ENCODE data around the gene RPS6KA2. TPM values are rescaled to one million over a fixed set of nuclear protein-coding genes. Genes with fewer than 3 reads are reported as not detected.

RPS6KA2 gene
- total RNA-seq, 1 experiment from 2014 or later: 12.3 TPM

DNA sequence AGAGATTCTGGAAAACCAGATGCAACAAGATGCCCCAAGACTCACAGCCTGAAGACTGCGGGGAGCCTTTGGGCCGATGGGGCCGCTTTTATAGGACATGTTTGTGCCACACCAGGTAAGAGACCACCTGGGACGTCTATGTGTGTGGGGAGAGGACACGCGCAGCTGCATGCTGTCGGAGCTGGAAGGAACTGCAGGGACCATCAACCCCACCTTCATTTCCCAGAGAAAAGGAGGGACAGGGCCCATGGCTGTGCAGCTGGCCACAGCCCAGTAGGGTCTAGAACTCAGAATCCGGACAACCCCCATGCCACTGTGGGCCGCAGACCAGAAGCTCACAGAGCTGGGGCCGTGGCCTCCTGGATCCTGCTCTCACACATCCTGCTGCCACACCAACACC lies 144.0 kb downstream of the RPS6KA2 start:
- Histone ChIP-seq H4K20me1 (ENCODE audit: control insufficient read depth, insufficient read depth, insufficient read length) (no peaks in the 10 kb centered on the region), H3K23ac (ENCODE audit: insufficient read length, low read depth, low read length) (no peak overlapping the region), H4K5ac (ENCODE audit: insufficient read length, low read depth, low read length) (no peak overlapping the region), H3K27ac (ENCODE audit: insufficient read length, low read depth, low read length) (no peak overlapping the region), H4K91ac (ENCODE audit: insufficient read length, low read depth, low read length) (no peak overlapping the region), H3K56ac (ENCODE audit: insufficient read length, low read depth, low read length) (no peak overlapping the region), H3T11ph (ENCODE audit: low read length) (no peak overlapping the region), H3K79me2 (ENCODE audit: insufficient read depth, low read length) (no peaks in the 10 kb centered on the region), H3K9me3 (ENCODE audit: control insufficient read depth, low read depth, low read length) (no peaks in the 10 kb centered on the region), H3K4ac (ENCODE audit: low read depth, low read length) (no peak overlapping the region), H2BK5ac (ENCODE audit: insufficient read length, low read length) (no peak overlapping the region), H3K4me2 (ENCODE audit: insufficient read depth, insufficient read length, low read length) (no peak overlapping the region), H2BK12ac (ENCODE audit: insufficient read length, low read depth, low read length) (no peak overlapping the region), H2AK5ac (ENCODE audit: insufficient read length, low read length) (no peak overlapping the region), H2AFZ (ENCODE audit: low read length) (no peak overlapping the region), H3K4me1 (ENCODE audit: insufficient read depth, low read length) (no peaks in the 10 kb centered on the region), H3K23me2 (ENCODE audit: insufficient read length, low read depth, low read length, poor library complexity, severe bottlenecking) (no peaks in the 10 kb centered on the region), H3K14ac (ENCODE audit: insufficient read depth, low read length) (no peak overlapping the region), H2BK15ac (ENCODE audit: low read depth, low read length) (no peak overlapping the region), H2BK20ac (ENCODE audit: low read depth, low read length, poor library complexity, severe bottlenecking) (no peak overlapping the region), H3K18ac (ENCODE audit: insufficient read length, low read depth, low read length) (no peak overlapping the region), H3K79me1 (ENCODE audit: insufficient read depth, low read depth, low read length, poor library complexity, severe bottlenecking) (no peaks in the 10 kb centered on the region), H2BK120ac (ENCODE audit: low read depth, low read length, poor library complexity, severe bottlenecking) (no peak overlapping the region), H4K8ac (replicated peaks; ENCODE audit: insufficient read length, low read depth, low read length) (no peak overlapping the region), H3K9ac (ENCODE audit: extremely low read depth, insufficient read length, low read length) (no peak overlapping the region), H3K27me3 (ENCODE audit: insufficient read depth, low read length) (no peaks in the 10 kb centered on the region)
- TF ChIP-seq, protein P1, sequence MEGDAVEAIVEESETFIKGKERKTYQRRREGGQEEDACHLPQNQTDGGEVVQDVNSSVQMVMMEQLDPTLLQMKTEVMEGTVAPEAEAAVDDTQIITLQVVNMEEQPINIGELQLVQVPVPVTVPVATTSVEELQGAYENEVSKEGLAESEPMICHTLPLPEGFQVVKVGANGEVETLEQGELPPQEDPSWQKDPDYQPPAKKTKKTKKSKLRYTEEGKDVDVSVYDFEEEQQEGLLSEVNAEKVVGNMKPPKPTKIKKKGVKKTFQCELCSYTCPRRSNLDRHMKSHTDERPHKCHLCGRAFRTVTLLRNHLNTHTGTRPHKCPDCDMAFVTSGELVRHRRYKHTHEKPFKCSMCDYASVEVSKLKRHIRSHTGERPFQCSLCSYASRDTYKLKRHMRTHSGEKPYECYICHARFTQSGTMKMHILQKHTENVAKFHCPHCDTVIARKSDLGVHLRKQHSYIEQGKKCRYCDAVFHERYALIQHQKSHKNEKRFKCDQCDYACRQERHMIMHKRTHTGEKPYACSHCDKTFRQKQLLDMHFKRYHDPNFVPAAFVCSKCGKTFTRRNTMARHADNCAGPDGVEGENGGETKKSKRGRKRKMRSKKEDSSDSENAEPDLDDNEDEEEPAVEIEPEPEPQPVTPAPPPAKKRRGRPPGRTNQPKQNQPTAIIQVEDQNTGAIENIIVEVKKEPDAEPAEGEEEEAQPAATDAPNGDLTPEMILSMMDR (conservative IDR thresholded peaks at IDR 0.05): no peak
- Mint-ChIP-seq H3K4me3 (no peak overlapping the region), H3K27me3 (ENCODE audit: low read depth) (no peaks in the 10 kb centered on the region), H3K4me1 (peaks cover 4 to 8% of the 10 kb centered on the region in 2 experiments; a peak in 3 of 4 replicates), H3K27ac (peak overlapping the region in 2 of 3 experiments; percentile 47 to 73; a peak in 2 of 7 replicates), H3K9me3 (no peaks in the 10 kb centered on the region), H3K36me3 (ENCODE audit: insufficient read depth in 1 of 3, low read depth in 3 of 3) (peaks cover 16 to 28% (median 18%) of the 10 kb centered on the region in 3 experiments)
- WGBS (ENCODE audit: extremely low coverage, insufficient read length, low lambda C conversion rate): no CpG with 5 or more reads among the region's 10 CpGs
- no peak for DNase-seq
